AG09309 (cell line): ENCODE data around the gene KDM7A.

Experiments
- DNase-seq: peaks from one replicate; pipeline ENCODE4 v3.0.0-alpha.2; 2010; ENCODE audit warnings: low read depth
- H3K4me3 ChIP-seq: 2 replicates; pipeline ENCODE4 v1.5.1; 2011; ENCODE audit warnings: mild to moderate bottlenecking, low read depth, low read length, moderate library complexity; ENCODE audit not compliant: control insufficient read depth
- TF ChIP-seq, protein P1 (sequence below): IDR thresholded peaks from 2 replicates; pipeline ENCODE4 v1.5.1; 2011; ENCODE audit warnings: mild to moderate bottlenecking, low read depth, low read length, inconsistent platforms; ENCODE audit not compliant: insufficient read depth, control insufficient read depth; ENCODE audit errors: missing control alignments

The KDM7A gene

GRCh38 chr7:140068033-140068432 lies 108.8 kb downstream of the KDM7A start:
- DNase-seq, result no peak
- no peak overlapping the region for H3K4me3 ChIP-seq
- TF ChIP-seq, protein P1, sequence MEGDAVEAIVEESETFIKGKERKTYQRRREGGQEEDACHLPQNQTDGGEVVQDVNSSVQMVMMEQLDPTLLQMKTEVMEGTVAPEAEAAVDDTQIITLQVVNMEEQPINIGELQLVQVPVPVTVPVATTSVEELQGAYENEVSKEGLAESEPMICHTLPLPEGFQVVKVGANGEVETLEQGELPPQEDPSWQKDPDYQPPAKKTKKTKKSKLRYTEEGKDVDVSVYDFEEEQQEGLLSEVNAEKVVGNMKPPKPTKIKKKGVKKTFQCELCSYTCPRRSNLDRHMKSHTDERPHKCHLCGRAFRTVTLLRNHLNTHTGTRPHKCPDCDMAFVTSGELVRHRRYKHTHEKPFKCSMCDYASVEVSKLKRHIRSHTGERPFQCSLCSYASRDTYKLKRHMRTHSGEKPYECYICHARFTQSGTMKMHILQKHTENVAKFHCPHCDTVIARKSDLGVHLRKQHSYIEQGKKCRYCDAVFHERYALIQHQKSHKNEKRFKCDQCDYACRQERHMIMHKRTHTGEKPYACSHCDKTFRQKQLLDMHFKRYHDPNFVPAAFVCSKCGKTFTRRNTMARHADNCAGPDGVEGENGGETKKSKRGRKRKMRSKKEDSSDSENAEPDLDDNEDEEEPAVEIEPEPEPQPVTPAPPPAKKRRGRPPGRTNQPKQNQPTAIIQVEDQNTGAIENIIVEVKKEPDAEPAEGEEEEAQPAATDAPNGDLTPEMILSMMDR, result no peak

DNA sequence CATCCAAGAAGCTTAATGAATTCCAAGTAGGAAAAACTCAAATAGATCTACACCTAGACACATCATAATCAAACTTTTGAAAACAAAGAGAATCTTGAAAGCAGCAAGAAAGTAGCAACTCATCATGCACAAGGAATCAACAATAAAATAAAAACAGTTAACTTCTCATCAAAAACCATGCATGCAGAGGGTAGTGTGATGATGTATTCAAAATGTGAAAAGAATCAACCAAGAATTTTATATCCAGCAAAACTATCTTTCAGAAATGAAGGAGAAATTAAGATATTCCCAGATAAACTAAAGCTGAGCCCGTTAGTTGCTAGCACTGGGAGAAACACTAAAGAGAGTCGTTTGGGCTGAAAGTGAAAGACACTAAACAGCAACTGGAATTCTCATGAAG lies 109.7 kb downstream of the KDM7A start:
- no peak for DNase-seq
- no peak overlapping the region for H3K4me3 ChIP-seq
- TF ChIP-seq, protein P1, result no peak

- TF ChIP-seq, protein P1, result no peak
- peak; percentile 27 for DNase-seq
- peak within 1 kb of the TSS; percentile 46 for H3K4me3 ChIP-seq
Measured at GRCh38 chr7:140062528-140063299, 114.1 kb downstream of the KDM7A start, which contains the start of gene PARP12. PARP12 (minus strand) TSS chr7:140062951; CDS start chr7:140062847, 104 bp downstream.

DNA sequence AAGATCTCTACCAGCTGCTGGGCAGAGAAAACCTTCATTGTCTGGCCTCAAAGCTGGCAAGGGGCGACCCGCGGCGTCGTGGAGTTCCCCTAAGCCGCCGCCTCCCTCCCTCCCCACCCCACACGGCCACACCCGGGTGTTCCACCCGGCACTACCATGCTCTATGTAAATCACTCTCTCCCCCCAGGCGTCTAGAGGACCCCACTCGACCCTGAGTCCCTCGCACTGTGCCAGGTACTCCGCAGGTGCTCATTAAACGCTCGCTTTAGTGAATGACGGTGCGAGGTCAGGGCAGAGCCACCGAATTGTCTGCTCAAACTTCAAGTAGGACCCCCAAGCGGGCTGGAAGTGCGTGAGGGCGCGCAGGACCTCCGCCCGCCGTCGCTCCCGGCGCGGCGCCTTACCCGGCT lies 114.7 kb downstream of the KDM7A start:
- H3K4me3 ChIP-seq, result peak overlapping the region; percentile 46
- TF ChIP-seq, protein P1, result no peak
- DNase-seq, result no peak

- DNase-seq, result no peak
- TF ChIP-seq, protein P1, result no peak
- no peak overlapping the region for H3K4me3 ChIP-seq
Measured at GRCh38 chr7:140061607-140061930, 115.2 kb downstream of the KDM7A start.

- TF ChIP-seq, protein P1, result no peak
Measured at GRCh38 chr7:140060788-140061606, 115.8 kb downstream of the KDM7A start.

More at GRCh38 chr7:140060788-140061606, 115.8 kb downstream of the KDM7A start:
- no peak overlapping the region for H3K4me3 ChIP-seq
- DNase-seq, result no peak
